ENCODE data around the gene PRR23A.

GRCh38 chr3:138985932-138986331 lies 20.1 kb downstream of the PRR23A start:
- TF ChIP-seq ZBTB43 (CRISPR knock-in tag; IDR thresholded peaks at IDR 0.05) (no peak), CREM (CRISPR knock-in tag; IDR thresholded peaks at IDR 0.05) (no peak), CTCF (IDR thresholded peaks at IDR 0.05) (no peak), NFE2L1 (CRISPR knock-in tag; IDR thresholded peaks at IDR 0.05) (no peak), ZNF423 (CRISPR knock-in tag; IDR thresholded peaks at IDR 0.05) (no peak), IRF2 (CRISPR knock-in tag; IDR thresholded peaks at IDR 0.05; ENCODE audit: borderline replicate concordance, low read depth) (no peak), ELF4 (CRISPR knock-in tag; IDR thresholded peaks at IDR 0.05; ENCODE audit: low read depth) (no peak), CREB1 (CRISPR knock-in tag; IDR thresholded peaks at IDR 0.05) (no peak), ATF2 (CRISPR knock-in tag; IDR thresholded peaks at IDR 0.05; ENCODE audit: borderline replicate concordance, low read depth) (no peak)
- TF ChIP-seq, protein P1, sequence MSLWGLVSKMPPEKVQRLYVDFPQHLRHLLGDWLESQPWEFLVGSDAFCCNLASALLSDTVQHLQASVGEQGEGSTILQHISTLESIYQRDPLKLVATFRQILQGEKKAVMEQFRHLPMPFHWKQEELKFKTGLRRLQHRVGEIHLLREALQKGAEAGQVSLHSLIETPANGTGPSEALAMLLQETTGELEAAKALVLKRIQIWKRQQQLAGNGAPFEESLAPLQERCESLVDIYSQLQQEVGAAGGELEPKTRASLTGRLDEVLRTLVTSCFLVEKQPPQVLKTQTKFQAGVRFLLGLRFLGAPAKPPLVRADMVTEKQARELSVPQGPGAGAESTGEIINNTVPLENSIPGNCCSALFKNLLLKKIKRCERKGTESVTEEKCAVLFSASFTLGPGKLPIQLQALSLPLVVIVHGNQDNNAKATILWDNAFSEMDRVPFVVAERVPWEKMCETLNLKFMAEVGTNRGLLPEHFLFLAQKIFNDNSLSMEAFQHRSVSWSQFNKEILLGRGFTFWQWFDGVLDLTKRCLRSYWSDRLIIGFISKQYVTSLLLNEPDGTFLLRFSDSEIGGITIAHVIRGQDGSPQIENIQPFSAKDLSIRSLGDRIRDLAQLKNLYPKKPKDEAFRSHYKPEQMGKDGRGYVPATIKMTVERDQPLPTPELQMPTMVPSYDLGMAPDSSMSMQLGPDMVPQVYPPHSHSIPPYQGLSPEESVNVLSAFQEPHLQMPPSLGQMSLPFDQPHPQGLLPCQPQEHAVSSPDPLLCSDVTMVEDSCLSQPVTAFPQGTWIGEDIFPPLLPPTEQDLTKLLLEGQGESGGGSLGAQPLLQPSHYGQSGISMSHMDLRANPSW (CRISPR knock-in tag; conservative IDR thresholded peaks at IDR 0.05; ENCODE audit: low read depth), result no peak
- TF ChIP-seq, protein P2, sequence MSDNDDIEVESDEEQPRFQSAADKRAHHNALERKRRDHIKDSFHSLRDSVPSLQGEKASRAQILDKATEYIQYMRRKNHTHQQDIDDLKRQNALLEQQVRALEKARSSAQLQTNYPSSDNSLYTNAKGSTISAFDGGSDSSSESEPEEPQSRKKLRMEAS (CRISPR knock-in tag; IDR thresholded peaks at IDR 0.05), result no peak
- TF ChIP-seq, protein P3, sequence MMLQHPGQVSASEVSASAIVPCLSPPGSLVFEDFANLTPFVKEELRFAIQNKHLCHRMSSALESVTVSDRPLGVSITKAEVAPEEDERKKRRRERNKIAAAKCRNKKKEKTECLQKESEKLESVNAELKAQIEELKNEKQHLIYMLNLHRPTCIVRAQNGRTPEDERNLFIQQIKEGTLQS (CRISPR knock-in tag; conservative IDR thresholded peaks at IDR 0.05), result no peak
